Mucosa of descending colon (tissue), 3 donors: Measurements from ENCODE around the gene TANC1. TPM values are rescaled to one million over a fixed set of nuclear protein-coding genes. Genes with fewer than 3 reads are reported as not detected.

Experiments
- ATAC-seq: fragments of 200-7000 bp; cut with Tn5 transposase; one replicate; pipeline ENCODE4 v1.9.1; 2020; ENCODE audit warnings: mild to moderate bottlenecking, moderate library complexity
- DNase-seq, 3 donors: peaks; one replicate each; pipeline ENCODE4 v3.0.0-alpha.2; 2020
- H3K36me3 ChIP-seq: fragments of 200-600 bp; one replicate; pipeline ENCODE4 v1.8.0; 2021; ENCODE audit warnings: low read depth, mild to moderate bottlenecking
- H3K4me1 ChIP-seq: fragments of 200-600 bp; one replicate; pipeline ENCODE4 v1.8.0; 2021; ENCODE audit warnings: low read depth, mild to moderate bottlenecking
- H3K4me3 ChIP-seq: fragments of 200-600 bp; one replicate; pipeline ENCODE4 v1.8.0; 2021; ENCODE audit warnings: mild to moderate bottlenecking
- H3K9me3 ChIP-seq: fragments of 200-600 bp; one replicate; pipeline ENCODE4 v1.8.0; 2021; ENCODE audit warnings: mild to moderate bottlenecking
- intact Hi-C, 2 donors: fragments of 100-400 bp; cut with DNase I in 1 of 2; cut with micrococcal nuclease in 1 of 2; formaldehyde crosslinking; loops; one replicate each; pipeline versions ENCODE4 v1.11.0 to v1.11.1; 2022; cut with DNase I, micrococcal nuclease
- total RNA-seq, 3 donors: library from RNA; stranded (reverse); fragmentation: NEBNext Ultra II Directional in 2 of 3; extraction: Animal tissue kit (Norgen Biotek cat#: 25700) in 2 of 3; gene quantifications; one replicate each; pipeline versions ENCODE4 v1.2.1 to v1.2.4, GENCODE V29; 2021 to 2023
- TF ChIP-seq, protein P1 (sequence below): fragments of 200-600 bp; IDR thresholded peaks from one replicate; pipeline ENCODE4 v1.8.0; 2022; ENCODE audit warnings: antibody characterized with exemption, mild to moderate bottlenecking
- donor health status: DM: no; HTN: no; CAD: no; lungs with moderate emphysema.
- donor health status: DM: no; HTN: no; CAD: no.
- donor health status: DM: no; HTN: yes; CAD: no.

Gene TANC1
- total RNA-seq, 3 donors from 2014 or later: 30.7 to 55.5 (median 41.0) TPM

DNA sequence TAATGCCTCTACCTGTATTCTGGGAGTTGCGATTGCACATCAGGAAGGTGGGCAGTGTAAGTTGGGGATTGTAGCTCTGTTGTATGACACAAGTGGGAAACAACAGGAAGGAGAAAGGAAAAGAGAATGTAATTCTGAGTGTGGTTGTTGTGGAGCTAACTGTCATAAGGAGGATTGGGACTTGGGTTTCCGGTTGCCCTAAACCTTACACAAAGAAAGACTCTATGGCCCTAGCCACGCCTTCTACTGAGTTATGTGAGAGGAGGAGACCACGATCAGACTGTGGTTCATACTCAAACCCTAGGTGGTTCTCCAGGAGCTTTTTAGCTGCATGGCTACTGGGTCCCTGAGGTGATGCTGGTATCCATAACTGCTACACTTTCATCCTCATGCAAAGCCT lies 86.5 kb downstream of the TANC1 start:
- ATAC-seq: peak; percentile 75
- no peaks in the 10 kb centered on the region for H3K9me3 ChIP-seq
- no peak for DNase-seq
- TF ChIP-seq, protein P1, sequence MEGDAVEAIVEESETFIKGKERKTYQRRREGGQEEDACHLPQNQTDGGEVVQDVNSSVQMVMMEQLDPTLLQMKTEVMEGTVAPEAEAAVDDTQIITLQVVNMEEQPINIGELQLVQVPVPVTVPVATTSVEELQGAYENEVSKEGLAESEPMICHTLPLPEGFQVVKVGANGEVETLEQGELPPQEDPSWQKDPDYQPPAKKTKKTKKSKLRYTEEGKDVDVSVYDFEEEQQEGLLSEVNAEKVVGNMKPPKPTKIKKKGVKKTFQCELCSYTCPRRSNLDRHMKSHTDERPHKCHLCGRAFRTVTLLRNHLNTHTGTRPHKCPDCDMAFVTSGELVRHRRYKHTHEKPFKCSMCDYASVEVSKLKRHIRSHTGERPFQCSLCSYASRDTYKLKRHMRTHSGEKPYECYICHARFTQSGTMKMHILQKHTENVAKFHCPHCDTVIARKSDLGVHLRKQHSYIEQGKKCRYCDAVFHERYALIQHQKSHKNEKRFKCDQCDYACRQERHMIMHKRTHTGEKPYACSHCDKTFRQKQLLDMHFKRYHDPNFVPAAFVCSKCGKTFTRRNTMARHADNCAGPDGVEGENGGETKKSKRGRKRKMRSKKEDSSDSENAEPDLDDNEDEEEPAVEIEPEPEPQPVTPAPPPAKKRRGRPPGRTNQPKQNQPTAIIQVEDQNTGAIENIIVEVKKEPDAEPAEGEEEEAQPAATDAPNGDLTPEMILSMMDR: no peak
- intact Hi-C loops: no loop called here
- H3K4me1 ChIP-seq: peaks cover 21% of the 10 kb centered on the region
- no peaks in the 10 kb centered on the region for H3K36me3 ChIP-seq
- H3K4me3 ChIP-seq: no peak overlapping the region

GRCh38 chr2:159060518-159060917 lies 92.1 kb downstream of the TANC1 start:
- no peaks in the 10 kb centered on the region for H3K36me3 ChIP-seq
- ATAC-seq (peak; percentile 52), DNase-seq (no peak)
- H3K4me1 ChIP-seq: peaks cover 45% of the 10 kb centered on the region
- H3K9me3 ChIP-seq: no peaks in the 10 kb centered on the region
- intact Hi-C loops: no loop called here
- H3K4me3 ChIP-seq: no peak overlapping the region
- TF ChIP-seq, protein P1: no peak

DNA sequence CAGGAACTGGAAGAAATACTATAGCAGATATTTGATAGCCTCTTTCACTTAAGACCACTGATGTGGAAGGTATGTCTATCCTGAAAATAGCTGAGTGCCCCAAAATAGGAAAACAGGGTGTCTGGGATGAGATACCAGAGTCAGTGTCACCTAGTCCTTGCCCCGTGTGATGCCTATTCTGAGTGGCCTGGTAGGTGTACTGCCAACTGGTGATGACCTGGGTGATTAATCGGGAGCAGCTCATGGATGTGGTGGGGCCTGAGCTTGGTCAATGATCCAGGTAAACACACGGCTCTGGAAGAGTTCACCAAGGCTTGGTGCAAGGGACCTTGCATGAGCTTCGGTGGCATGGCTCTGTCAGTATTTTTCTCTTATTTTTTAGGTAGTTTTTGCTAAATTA lies 95.2 kb downstream of the TANC1 start:
- Histone ChIP-seq H3K36me3 (no peaks in the 10 kb centered on the region), H3K4me1 (peaks cover 45% of the 10 kb centered on the region), H3K9me3 (no peaks in the 10 kb centered on the region), H3K4me3 (no peak overlapping the region)
- intact Hi-C loops: no loop called here
- TF ChIP-seq, protein P1: no peak
- peak; percentile 41 for ATAC-seq
- no peak for DNase-seq

DNA sequence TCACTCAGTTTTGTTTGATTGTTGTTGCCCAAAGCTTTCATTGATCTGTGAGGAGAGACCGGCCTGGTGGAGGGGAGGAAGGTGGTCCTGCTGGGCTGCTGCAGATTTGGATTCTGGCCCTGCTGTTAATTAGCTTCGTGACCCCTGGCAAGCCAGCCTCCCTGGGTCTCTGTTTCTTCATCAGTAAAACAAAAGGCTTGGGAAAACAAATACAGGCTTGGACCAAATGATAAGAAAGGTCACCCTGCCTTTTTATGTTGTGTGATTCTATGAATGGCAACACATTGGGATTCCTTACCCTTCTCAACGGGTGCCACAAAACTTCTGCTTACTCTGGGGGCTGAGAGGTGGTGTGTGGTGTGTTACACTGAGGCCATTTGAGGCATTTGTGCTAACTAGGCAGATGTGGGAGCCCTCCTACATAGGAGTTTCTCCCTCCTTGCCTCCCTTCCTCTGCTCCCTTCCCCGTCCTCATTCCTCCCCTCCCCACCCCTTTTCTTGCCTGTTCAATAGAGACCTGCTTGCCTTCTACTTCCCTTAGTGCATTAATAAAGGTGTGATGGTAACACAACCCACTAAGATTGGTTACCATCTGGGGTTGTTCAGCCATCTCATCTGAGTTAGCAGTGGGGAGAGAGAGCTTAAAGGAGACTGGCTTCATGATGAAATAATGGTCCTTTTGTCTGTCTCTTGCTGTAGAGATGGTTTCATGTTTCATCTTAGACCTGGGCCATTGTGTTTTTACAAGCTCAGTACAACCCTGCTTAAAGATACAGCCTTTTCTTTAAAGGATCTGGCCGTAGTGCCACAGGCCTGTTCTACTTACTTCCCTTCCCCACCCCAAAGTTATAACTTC lies 96.2 kb downstream of the TANC1 start:
- Histone ChIP-seq H3K4me3 (no peak overlapping the region), H3K36me3 (no peaks in the 10 kb centered on the region), H3K4me1 (peaks cover 45% of the 10 kb centered on the region), H3K9me3 (no peaks in the 10 kb centered on the region)
- ATAC-seq: peak; percentile 82
- intact Hi-C loops: no loop called here
- no peak for DNase-seq
- TF ChIP-seq, protein P1: no peak

DNA sequence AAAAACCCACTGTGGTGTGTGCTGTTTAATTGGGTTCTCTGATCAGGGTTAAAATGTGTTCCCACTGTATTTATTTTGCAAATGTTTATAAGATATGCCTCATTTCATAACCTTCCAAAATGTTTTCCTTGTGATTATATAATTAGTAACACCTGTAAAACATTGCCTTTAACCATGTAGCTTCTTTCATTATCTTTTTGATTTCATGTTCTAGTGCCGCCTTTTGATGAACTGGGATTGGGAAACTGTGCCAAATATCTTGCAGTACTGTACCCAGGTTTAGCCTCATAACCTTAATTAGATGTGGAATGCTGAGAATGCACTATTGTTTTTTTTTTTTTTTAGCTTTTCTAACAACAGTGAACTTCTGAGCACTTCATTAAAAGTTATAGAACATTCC lies 96.9 kb downstream of the TANC1 start:
- no peaks in the 10 kb centered on the region for H3K36me3 ChIP-seq
- no peaks in the 10 kb centered on the region for H3K9me3 ChIP-seq
- ATAC-seq (no peak), DNase-seq (no peak)
- TF ChIP-seq, protein P1: no peak
- no peak overlapping the region for H3K4me3 ChIP-seq
- intact Hi-C loops: no loop called here
- H3K4me1 ChIP-seq: peaks cover 42% of the 10 kb centered on the region
